GM19043 (cell line): Measurements from ENCODE around the gene POP5.
"Not testable (repeated sequence)": the region's sequence is repeated elsewhere in the genome, so short reads cannot be mapped to it uniquely, and the experiment has no call there.

Source experiments
- ATAC-seq: cut with Tn5 transposase; IDR thresholded peaks from one replicate; pipeline ENCODE4 v1.9.1; 2021; ENCODE audit warnings: low read depth; ENCODE audit not compliant: unreplicated experiment

POP5 gene

GRCh38 chr12:120538281-120539156 lies 42.7 kb downstream of the POP5 start:
- no peak for ATAC-seq

- no peak for ATAC-seq
These were observed 43.4 kb downstream of the POP5 start for GRCh38 chr12:120537856-120538220.

- no peak for ATAC-seq
These were observed 45.0 kb downstream of the POP5 start for GRCh38 chr12:120536064-120536791.

- ATAC-seq = peak; percentile 17
These were observed 46.2 kb downstream of the POP5 start for GRCh38 chr12:120534703-120535655.

GRCh38 chr12:120534203-120534702 lies 46.9 kb downstream of the POP5 start, which contains the start of gene RNF10:
RNF10 (plus strand) TSS chr12:120534356; CDS start chr12:120534812, 456 bp downstream.
- ATAC-seq = peak; percentile 63

GRCh38 chr12:120532701-120533238 lies 48.4 kb downstream of the POP5 start:
- ATAC-seq = no peak

GRCh38 chr12:120530418-120530761 lies 50.8 kb downstream of the POP5 start:
- not testable (repeated sequence) for ATAC-seq

- no peak for ATAC-seq
These were observed 51.4 kb downstream of the POP5 start for GRCh38 chr12:120529641-120530417.

- ATAC-seq = peak; percentile 87
These were observed 52.2 kb downstream of the POP5 start, which contains the start of gene COQ5 for GRCh38 chr12:120528861-120529525. COQ5 (minus strand) TSS chr12:120529158; CDS start chr12:120529141, 17 bp downstream.
